Measurements from ENCODE around the gene C6orf62. TPM values are rescaled to one million over a fixed set of nuclear protein-coding genes. Genes with fewer than 3 reads are reported as not detected.

The C6orf62 gene
- total and polyA plus RNA-seq, 2 experiments from 2014 or later, result 27.2 to 64.1 TPM

DNA sequence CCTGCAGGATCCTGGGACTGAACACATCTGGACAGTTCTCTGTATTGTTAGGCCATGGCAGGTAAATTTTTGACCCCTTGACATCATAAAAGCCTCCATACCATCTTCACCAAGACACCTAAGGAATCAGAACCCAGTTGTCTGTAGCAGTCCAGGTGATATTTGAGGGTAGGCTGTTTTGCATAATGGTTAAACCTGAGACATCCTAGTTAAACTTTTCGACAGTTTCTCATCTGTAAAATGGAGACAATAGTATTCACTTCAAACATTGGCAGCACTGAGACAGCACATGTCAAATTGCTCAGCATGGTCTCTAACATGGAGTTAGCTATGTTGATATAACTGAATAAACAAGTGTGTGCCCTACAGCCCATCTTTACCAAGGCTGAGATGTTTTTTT lies 24.8 kb downstream of the C6orf62 start:
- Histone ChIP-seq H3K9me2 (replicated peaks; ENCODE audit: insufficient read depth) (no peaks in the 10 kb centered on the region), H3K4me3 (no peak overlapping the region), H2AFZ (no peak overlapping the region), H3K9me3 (ENCODE audit: low read depth) (no peaks in the 10 kb centered on the region), H3K36me3 (replicated peaks; ENCODE audit: insufficient read depth, low read depth) (no peaks in the 10 kb centered on the region), H3K4me1 (ENCODE audit: insufficient read depth) (no peaks in the 10 kb centered on the region), H3K27ac (no peak overlapping the region), H4K20me1 (ENCODE audit: insufficient read depth, poor library complexity, severe bottlenecking) (no peaks in the 10 kb centered on the region), H3K27me3 (no peaks in the 10 kb centered on the region), H3K79me2 (no peaks in the 10 kb centered on the region), H3K4me2 (no peak overlapping the region)
- WGBS (ENCODE audit: low lambda C conversion rate, missing lambda C conversion rate), result 95% methylated on average over 1 of the region's 1 CpG
- no peak for DNase-seq (ENCODE audit: low spot score)
- TF ChIP-seq EZH2 (IDR thresholded peaks at IDR 0.05; ENCODE audit: borderline replicate concordance) (no peak), EZH2phosphoT487 (IDR thresholded peaks at IDR 0.05; ENCODE audit: low read depth, severe bottlenecking, unreplicated experiment) (no peak)
- TF ChIP-seq, protein P1, sequence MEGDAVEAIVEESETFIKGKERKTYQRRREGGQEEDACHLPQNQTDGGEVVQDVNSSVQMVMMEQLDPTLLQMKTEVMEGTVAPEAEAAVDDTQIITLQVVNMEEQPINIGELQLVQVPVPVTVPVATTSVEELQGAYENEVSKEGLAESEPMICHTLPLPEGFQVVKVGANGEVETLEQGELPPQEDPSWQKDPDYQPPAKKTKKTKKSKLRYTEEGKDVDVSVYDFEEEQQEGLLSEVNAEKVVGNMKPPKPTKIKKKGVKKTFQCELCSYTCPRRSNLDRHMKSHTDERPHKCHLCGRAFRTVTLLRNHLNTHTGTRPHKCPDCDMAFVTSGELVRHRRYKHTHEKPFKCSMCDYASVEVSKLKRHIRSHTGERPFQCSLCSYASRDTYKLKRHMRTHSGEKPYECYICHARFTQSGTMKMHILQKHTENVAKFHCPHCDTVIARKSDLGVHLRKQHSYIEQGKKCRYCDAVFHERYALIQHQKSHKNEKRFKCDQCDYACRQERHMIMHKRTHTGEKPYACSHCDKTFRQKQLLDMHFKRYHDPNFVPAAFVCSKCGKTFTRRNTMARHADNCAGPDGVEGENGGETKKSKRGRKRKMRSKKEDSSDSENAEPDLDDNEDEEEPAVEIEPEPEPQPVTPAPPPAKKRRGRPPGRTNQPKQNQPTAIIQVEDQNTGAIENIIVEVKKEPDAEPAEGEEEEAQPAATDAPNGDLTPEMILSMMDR (IDR thresholded peaks at IDR 0.05; ENCODE audit: poor library complexity), result no peak

DNA sequence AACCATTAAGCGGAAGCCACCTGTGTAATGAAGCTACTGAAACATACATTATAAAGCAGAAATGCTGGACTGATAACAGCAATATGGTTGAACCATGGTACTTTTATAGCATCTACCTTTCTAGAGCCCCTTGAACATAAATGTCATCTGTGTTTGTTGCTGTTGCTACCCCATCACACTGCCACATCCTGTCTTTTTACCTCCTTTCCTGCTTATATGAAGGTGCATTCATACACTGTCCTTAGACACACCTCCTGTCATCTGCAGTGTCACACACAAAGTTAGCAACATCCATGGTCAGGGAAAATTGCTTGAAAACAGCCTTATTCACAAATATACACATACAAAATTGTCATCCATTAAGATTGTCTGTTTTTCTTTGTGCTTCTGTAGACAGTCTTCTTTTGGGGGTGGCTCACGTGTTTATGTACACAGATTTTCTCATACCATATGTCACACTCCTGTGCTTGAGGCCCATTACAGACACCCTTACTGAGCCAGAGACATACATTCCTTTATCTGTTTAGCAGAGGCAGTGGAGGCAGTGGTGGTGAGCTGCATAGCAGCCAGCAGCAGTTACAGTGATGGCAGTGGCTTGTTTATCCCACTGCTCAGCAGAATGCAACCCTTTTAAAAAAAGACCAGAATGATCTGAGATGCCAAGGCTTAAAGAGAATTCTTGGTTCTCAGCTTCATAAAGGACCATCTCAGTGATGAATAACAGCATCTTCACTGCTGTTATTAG lies 25.9 kb downstream of the C6orf62 start:
- WGBS (ENCODE audit: low lambda C conversion rate, missing lambda C conversion rate), result 85% methylated on average over 2 of the region's 2 CpGs
- Histone ChIP-seq H4K20me1 (ENCODE audit: insufficient read depth, poor library complexity, severe bottlenecking) (no peaks in the 10 kb centered on the region), H3K36me3 (replicated peaks; ENCODE audit: insufficient read depth, low read depth) (no peaks in the 10 kb centered on the region), H3K9me3 (ENCODE audit: low read depth) (no peaks in the 10 kb centered on the region), H3K9me2 (replicated peaks; ENCODE audit: insufficient read depth) (no peaks in the 10 kb centered on the region), H3K27ac (no peak overlapping the region), H3K4me2 (no peak overlapping the region), H2AFZ (no peak overlapping the region), H3K79me2 (no peaks in the 10 kb centered on the region), H3K27me3 (no peaks in the 10 kb centered on the region), H3K4me3 (no peak overlapping the region), H3K4me1 (ENCODE audit: insufficient read depth) (no peaks in the 10 kb centered on the region)
- no peak for DNase-seq (ENCODE audit: low spot score)
- TF ChIP-seq EZH2 (IDR thresholded peaks at IDR 0.05; ENCODE audit: borderline replicate concordance), result no peak
- TF ChIP-seq, protein P1 (IDR thresholded peaks at IDR 0.05; ENCODE audit: poor library complexity), result no peak
- TF ChIP-seq EZH2phosphoT487 (IDR thresholded peaks at IDR 0.05; ENCODE audit: low read depth, severe bottlenecking, unreplicated experiment), result no peak

GRCh38 chr6:24692415-24692814 lies 26.5 kb downstream of the C6orf62 start:
- Histone ChIP-seq H3K27ac (no peak overlapping the region), H3K9me3 (ENCODE audit: low read depth) (no peaks in the 10 kb centered on the region), H4K20me1 (ENCODE audit: insufficient read depth, poor library complexity, severe bottlenecking) (no peaks in the 10 kb centered on the region), H3K79me2 (no peaks in the 10 kb centered on the region), H2AFZ (no peak overlapping the region), H3K4me2 (no peak overlapping the region), H3K36me3 (replicated peaks; ENCODE audit: insufficient read depth, low read depth) (no peaks in the 10 kb centered on the region), H3K4me3 (no peak overlapping the region), H3K27me3 (no peaks in the 10 kb centered on the region), H3K9me2 (replicated peaks; ENCODE audit: insufficient read depth) (no peaks in the 10 kb centered on the region), H3K4me1 (ENCODE audit: insufficient read depth) (no peaks in the 10 kb centered on the region)
- no peak for DNase-seq (ENCODE audit: low spot score)
- no peak for TF ChIP-seq EZH2phosphoT487 (IDR thresholded peaks at IDR 0.05; ENCODE audit: low read depth, severe bottlenecking, unreplicated experiment)
- TF ChIP-seq, protein P1 (IDR thresholded peaks at IDR 0.05; ENCODE audit: poor library complexity), result no peak
- TF ChIP-seq EZH2 (IDR thresholded peaks at IDR 0.05; ENCODE audit: borderline replicate concordance), result no peak
- WGBS (ENCODE audit: low lambda C conversion rate, missing lambda C conversion rate), result 90% methylated on average over 3 of the region's 3 CpGs
